AG04450 (cell line): Measurements from ENCODE around the gene IDUA. TPM values are rescaled to one million over a fixed set of nuclear protein-coding genes. Genes with fewer than 3 reads are reported as not detected.

Experiments used
- CTCF ChIA-PET: fragments of 300-600, 350-600 bp; formaldehyde crosslinking; extraction: SDS; loops from one replicate; lab custom pipeline; 2022; ENCODE audit warnings: antibody characterized with exemption, inconsistent platforms; lab: Charles Lee
- POLR2A ChIA-PET: fragments of 350-600 bp; formaldehyde crosslinking; extraction: SDS; loops from one replicate; lab custom pipeline; 2021; ENCODE audit warnings: antibody characterized with exemption, inconsistent platforms; lab: Yijun Ruan, JAX
- DNase-seq: peaks from one replicate; pipeline ENCODE4 v3.0.0-alpha.2; 2011; ENCODE audit warnings: low read depth, low spot score
- H3K27ac ChIP-seq: one replicate; pipeline ENCODE4 v1.5.1; 2012; ENCODE audit warnings: low read depth, low read length, control low read depth
- H3K27me3 ChIP-seq: one replicate; pipeline ENCODE4 v1.6.0; 2012; ENCODE audit warnings: low read length; ENCODE audit not compliant: control insufficient read depth, insufficient read depth
- H3K4me3 ChIP-seq: 2 replicates; pipeline ENCODE4 v1.5.1; 2011; ENCODE audit warnings: mild to moderate bottlenecking, low read depth, low read length, control low read depth
- H3K9me3 ChIP-seq: 2 replicates; pipeline ENCODE4 v1.5.1; 2012; ENCODE audit warnings: low read length; ENCODE audit not compliant: control insufficient read depth, insufficient read depth
- polyA plus RNA-seq: library from polyadenylated mRNA; depleted of rRNA; stranded (reverse); fragments of >200 nt; gene quantifications from 2 replicates; pipeline ENCODE4 v1.2.3, GENCODE V29; 2011
- TF ChIP-seq, protein P1 (sequence below): IDR thresholded peaks from 2 replicates; pipeline ENCODE4 v1.5.1; 2011; ENCODE audit warnings: low read depth, low read length, control low read depth, inconsistent platforms

IDUA gene
- polyA plus RNA-seq, 1 experiment, result 3.9 TPM

- POLR2A ChIA-PET, result interaction anchor here (0.7 to 1.3 kb wide), 5 partner anchors 23 to 336 kb away, joined by 3 to 5 read pairs (median 4); partner anchors contain the start of gene UVSSA
- peak overlapping the region; percentile 59 for H3K4me3 ChIP-seq
Observed at GRCh38 chr4:1010395-1011021, 23.7 kb downstream of the IDUA start.

GRCh38 chr4:1011022-1011665 is 24.3 kb downstream of the IDUA start, which contains the start of gene FGFRL1:
Gene FGFRL1 (plus strand): TSS chr4:1011626. CDS start chr4:1012486, 860 bp downstream.
- Histone ChIP-seq H3K27ac (peak within 1 kb of the TSS; percentile 31), H3K9me3 (peaks cover 12% of the 10 kb centered on the region), H3K4me3 (peak within 1 kb of the TSS; percentile 59), H3K27me3 (peaks cover 26% of the 10 kb centered on the region)
- TF ChIP-seq, protein P1, sequence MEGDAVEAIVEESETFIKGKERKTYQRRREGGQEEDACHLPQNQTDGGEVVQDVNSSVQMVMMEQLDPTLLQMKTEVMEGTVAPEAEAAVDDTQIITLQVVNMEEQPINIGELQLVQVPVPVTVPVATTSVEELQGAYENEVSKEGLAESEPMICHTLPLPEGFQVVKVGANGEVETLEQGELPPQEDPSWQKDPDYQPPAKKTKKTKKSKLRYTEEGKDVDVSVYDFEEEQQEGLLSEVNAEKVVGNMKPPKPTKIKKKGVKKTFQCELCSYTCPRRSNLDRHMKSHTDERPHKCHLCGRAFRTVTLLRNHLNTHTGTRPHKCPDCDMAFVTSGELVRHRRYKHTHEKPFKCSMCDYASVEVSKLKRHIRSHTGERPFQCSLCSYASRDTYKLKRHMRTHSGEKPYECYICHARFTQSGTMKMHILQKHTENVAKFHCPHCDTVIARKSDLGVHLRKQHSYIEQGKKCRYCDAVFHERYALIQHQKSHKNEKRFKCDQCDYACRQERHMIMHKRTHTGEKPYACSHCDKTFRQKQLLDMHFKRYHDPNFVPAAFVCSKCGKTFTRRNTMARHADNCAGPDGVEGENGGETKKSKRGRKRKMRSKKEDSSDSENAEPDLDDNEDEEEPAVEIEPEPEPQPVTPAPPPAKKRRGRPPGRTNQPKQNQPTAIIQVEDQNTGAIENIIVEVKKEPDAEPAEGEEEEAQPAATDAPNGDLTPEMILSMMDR, result no peak
- POLR2A ChIA-PET, result interaction anchor here (0.7 to 1.3 kb wide), 4 partner anchors 33 to 336 kb away, joined by 3 to 5 read pairs (median 4); partner anchors contain the start of gene UVSSA
- peak; percentile 41 for DNase-seq
- CTCF ChIA-PET, result no interaction called here

More at GRCh38 chr4:1010395-1011021, 23.7 kb downstream of the IDUA start:
- CTCF ChIA-PET, result no interaction called here
- DNase-seq, result peak; percentile 27
- Histone ChIP-seq H3K9me3 (peaks cover 12% of the 10 kb centered on the region), H3K27ac (peak overlapping the region; percentile 31), H3K27me3 (peaks cover 26% of the 10 kb centered on the region)
- TF ChIP-seq, protein P1, result no peak

GRCh38 chr4:1011666-1012033 is 24.8 kb downstream of the IDUA start:
- CTCF ChIA-PET, result no interaction called here
- H3K27ac ChIP-seq, result no peak overlapping the region
- POLR2A ChIA-PET, result no interaction called here
- peaks cover 9% of the 10 kb centered on the region for H3K9me3 ChIP-seq
- TF ChIP-seq, protein P1, result no peak
- peak overlapping the region; percentile 58; the same call in 1 of the 2 replicates for H3K4me3 ChIP-seq
- no peak for DNase-seq
- H3K27me3 ChIP-seq, result peaks cover 24% of the 10 kb centered on the region

- Histone ChIP-seq H3K27ac (no peak overlapping the region), H3K9me3 (peaks cover 4% of the 10 kb centered on the region; the same call in 1 of the 2 replicates), H3K4me3 (peak overlapping the region; percentile 58), H3K27me3 (peaks cover 19% of the 10 kb centered on the region)
- TF ChIP-seq, protein P1, result no peak
- ChIA-PET CTCF (no interaction called here), POLR2A (no interaction called here)
- DNase-seq, result no peak
Observed at GRCh38 chr4:1012034-1012739, 25.3 kb downstream of the IDUA start.
